KBM-7 (cell line): ENCODE measurements around the gene SENP5.
A peak's percentile ranks its signal among the peaks of the same experiment; 100 is the strongest.
"Not testable (repeated sequence)": the region's sequence is repeated elsewhere in the genome, so short reads cannot be mapped to it uniquely, and the experiment has no call there.

Source experiments
- DNase-seq: peaks from one replicate; pipeline ENCODE4 v3.0.0-alpha.2; 2015
- in situ Hi-C: fragments of 300-500 bp; cut with MboI; formaldehyde crosslinking; loops from 2 replicates; pipeline ENCODE4 v1.14.3; 2020; ENCODE audit warnings: low sequenced_read_pairs, low pct_unique_long_range_greater_than_20kb, mixed read lengths

The SENP5 gene

DNA sequence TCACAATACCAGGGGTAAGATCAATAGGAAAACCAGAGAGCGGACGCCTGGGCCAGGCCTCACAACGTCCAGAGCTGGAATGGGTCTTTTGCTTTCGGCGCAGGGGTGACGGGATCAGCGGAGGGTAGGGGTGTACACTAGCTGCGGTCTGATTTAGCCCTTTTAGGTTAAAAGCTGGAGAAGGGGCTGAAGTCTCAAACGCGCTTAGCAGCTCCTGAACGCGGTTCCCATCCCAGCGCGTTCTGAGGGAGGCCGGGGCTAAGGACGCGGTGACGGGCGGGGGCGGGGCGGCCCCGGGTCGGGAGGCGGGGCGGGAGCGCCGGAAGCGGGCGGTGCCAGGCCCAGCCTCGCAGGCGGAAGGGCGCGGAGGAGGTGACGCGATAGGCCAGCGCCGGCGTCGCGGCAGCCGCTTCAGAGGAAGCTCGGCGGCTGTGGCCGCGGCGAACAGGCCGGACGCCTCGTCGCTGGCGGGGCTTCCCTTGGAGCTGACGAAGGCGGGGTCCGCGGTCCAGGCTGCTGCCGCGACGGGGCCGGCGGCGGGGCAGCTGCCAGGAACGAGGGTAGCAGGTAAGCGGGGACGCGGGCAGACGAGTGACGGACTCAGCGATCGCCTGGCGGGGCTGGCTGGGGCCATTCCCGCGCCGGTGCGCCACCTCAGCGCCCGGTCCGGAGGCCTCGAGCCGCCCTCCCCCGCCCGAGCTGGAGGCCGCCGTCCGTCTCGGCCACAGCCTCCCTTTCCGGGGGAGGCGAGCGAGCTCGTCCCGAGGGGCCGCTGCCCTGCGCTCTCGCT, at the start of gene SENP5:
SENP5 (plus strand) TSS at position 414 of the 790 bp plus-strand sequence. CDS start 17,262 bp downstream, outside the sequence.
- in situ Hi-C loops = no loop called here
- DNase-seq = peak; percentile 79

GRCh38 chr3:196821806-196822355, 45.8 kb upstream of the SENP5 start:
- no peak for DNase-seq
- in situ Hi-C loops = no loop called here

DNA sequence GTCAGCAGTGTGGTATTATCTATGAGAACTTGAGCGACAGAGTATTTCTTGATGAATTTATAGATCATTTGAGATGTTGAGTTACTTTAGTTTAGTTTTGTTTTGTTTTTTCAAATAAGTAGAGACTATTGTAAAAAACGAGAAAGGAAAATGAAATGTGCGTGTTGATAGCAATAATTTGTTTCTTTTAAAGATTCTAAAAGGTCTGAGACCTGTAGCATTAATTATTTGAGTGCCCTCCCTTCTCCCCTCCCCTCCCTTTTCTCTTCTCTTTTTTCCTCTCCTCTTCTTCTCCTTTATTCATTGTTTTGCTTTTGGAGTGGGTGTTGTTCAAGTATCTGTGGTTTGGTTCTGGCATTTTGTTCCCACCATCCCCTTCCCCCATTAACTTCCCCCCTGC, 38.1 kb upstream of the SENP5 start:
- DNase-seq, in situ Hi-C loops: not testable (repeated sequence)

DNA sequence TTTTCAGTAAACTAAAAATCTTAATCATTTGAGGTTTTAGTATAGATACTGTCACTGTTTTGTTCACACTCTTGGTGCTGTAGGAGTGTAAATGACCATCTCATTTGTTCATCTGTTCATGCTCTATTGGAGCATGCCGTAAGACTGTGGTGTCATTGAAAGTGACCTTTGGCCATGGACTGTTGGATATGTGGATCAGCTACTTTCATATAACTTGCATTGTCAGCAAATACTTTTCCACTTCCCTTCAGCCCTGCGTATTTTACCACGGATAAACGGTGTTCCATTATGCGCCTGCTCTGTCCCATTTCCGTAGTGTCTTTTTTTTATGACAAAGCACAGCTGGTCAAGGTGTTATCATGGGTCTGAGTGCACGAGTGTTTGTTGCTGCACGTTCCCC, 32.6 kb upstream of the SENP5 start:
- no peak for DNase-seq
- in situ Hi-C loops = no loop called here

DNA sequence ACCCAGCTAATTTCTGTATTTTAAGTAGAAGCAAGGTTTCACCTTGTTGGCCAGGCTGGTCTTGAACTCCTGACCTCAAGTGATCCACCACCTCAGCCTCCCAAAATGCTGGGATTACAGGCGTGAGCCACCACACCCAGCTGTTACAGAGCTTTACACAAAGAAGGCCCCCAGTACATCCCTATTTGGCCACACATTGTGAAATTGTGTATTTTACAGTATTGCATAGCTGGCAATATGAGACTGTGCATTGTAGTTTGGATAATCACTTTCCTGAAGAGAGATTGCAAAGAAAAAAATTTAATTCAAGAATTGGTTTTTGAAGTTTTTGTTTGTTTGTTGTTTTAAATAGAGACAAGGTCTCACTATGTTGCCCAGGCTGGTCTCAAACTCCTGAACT, 31.1 kb upstream of the SENP5 start:
- DNase-seq, in situ Hi-C loops: not testable (repeated sequence)

- DNase-seq = peak; percentile 72
- in situ Hi-C loops = no loop called here
Measured at GRCh38 chr3:196837819-196838420, 29.8 kb upstream of the SENP5 start.

- DNase-seq, in situ Hi-C loops: not testable (repeated sequence)
Measured at GRCh38 chr3:196839351-196839750, 28.4 kb upstream of the SENP5 start.

GRCh38 chr3:196842567-196843434, 24.9 kb upstream of the SENP5 start:
- in situ Hi-C loops = no loop called here
- DNase-seq = peak; percentile 69

- no peak for DNase-seq
- in situ Hi-C loops = no loop called here
Measured at GRCh38 chr3:196843435-196844110, 24.1 kb upstream of the SENP5 start.

DNA sequence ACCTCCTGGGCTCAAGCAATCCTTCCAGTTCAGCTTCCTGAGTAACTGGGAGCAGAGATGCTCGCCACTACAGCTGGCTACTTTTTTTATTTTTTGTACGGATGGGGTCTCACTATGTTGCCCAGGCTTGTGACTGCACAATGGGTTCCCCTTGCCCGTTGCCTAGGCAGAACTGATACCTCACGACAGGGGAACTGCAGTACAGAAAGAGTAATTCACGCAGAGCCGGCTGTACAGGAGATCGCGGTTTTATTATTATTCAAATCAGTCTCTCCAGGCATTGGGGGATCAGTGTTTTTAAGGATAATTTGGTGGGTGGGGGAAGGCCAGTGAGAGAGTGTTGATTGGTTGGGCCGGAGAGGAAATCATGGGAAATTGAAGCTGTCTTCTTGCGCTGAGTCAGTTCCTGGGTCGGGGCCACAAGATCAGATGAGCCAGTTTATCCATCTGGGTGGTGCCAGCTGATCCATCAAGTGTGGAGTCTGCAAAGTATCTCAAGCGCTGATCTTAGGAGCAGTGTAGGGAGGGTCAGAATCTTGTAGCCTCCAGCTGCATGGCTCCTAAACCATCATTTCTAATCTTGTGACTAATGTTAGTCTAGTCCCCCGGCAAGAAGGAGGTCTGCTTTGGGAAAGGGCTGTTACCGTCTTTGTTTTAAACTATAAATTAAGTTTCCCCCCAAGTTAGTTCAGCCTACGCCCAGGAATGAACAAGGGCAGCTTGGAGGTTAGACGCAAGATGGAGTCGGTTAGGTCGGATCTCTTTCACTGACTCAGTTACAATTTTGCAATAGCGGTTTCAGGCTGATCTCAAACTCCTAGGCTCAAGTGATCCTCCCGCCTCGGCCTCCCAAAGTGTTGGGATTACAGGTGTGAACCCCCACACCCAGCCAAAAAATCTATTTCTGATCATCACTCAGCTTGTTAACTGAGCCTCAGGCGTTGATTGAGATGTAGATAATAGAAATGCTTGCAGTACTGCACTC, 23.2 kb upstream of the SENP5 start:
- in situ Hi-C loops, DNase-seq: not testable (repeated sequence)

DNA sequence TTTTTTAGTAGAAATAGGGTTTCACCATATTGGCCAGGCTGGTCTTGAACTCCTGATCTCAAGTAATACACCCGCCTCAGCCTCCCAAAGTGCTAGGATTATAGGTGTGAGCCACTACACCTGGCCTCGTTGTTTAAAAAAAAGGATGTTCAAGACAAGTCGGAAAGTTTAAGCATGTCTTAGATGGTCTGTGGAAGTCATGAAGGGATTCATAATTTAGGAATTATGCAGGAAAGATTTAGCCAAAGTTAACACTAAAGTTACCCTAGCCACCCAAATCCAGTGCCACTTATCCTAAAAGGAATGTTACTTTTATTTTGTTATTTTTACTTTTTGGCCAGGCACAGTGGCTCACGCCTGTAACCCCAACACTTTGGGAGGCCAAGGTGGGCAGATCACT, 19.3 kb upstream of the SENP5 start:
- in situ Hi-C loops, DNase-seq: not testable (repeated sequence)

DNA sequence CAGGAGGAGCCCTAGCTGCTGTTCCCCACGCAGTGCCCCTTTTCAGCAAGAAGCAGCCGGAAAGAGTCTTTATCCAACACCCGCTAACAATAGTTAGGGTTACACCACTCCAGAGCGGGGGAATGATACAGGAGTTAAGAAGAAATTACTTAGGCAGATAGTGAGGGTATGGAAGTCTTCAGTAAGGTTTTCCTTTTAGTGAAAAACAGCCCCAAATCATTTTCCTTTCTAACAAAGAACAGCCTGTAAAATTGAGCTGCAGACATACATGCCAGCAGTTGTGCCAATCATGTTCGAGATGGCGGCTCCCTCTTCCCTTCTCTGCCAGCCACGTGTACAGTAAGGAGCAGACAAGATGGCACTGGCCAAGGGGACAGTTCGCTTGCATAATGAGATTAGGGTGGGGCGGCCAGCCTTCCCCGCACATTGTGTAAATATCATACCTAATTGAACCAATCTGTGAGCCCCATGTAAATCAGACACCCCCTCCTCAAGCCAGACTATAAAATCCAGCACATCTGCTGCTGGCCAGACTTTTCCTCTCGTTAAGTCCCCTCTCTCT, 18.5 kb upstream of the SENP5 start:
- in situ Hi-C loops = no loop called here

DNA sequence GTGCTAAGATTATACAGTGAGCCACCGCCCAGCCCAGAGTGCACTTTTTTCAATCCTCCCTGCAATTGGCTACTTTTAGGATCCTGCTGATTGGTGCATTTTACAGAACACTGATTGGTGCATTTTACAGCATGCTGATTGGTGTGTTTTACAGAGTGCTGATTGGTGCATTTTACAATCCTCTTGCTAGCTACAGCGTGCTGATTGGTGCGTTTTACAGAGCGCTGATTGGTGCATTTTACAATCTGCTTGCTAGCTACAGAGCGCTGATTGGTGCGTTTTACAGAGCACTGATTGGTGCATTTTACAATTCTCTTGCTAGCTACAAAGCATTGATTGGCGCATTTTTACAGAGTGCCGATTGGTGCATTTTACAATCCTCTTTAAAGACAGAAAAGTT, 4.7 kb upstream of the SENP5 start:
- in situ Hi-C loops, DNase-seq: not testable (repeated sequence)

More for the DNA sequence above, 18.5 kb upstream of the SENP5 start:
- no peak for DNase-seq

- no peak for DNase-seq
- in situ Hi-C loops = no loop called here
Measured at GRCh38 chr3:196867155-196867506, 589 bp upstream of the SENP5 start.

DNA sequence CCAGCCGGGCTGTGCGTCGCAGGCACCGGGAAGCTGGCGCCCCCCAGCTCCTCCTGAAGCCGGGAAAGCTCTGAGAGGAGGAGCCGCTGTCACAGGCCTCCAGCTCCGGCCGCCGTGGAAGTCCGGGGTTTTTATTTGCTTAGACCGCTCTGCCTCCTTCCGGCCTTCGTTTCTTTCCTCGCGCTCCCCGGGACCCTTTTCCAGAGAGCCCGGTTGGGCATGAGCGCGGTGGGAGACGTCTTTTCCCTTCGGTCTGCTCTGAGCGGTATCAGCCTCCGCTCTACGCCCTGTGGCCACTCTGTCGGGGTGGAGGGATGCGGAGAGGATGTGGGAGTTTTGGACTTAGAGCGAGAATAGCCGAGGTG, 559 bp downstream of the SENP5 start:
- in situ Hi-C loops = no loop called here
- DNase-seq = peak; percentile 54

DNA sequence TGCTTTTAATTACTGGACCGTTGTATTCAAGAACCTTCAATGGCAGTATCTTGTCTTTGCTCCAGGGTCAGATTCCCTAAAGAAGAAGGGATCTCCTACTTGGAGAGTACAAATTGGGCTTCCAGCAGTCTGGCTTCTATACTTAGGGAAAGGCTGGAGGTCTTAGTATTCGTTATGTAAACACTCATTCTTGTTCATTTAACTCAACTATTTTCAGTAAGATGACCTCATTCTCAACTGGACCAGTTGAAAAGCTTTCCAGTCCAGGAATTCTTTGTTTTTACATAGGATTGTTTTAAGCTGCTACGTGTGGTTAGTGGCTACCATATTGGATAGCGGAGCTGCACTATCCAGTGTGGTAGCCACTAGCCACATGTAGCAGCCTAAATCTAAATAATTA, 4.6 kb downstream of the SENP5 start:
- in situ Hi-C loops = no loop called here

GRCh38 chr3:196874511-196875094, 6.9 kb downstream of the SENP5 start:
- in situ Hi-C loops, DNase-seq: not testable (repeated sequence)

More for the DNA sequence above, 4.6 kb downstream of the SENP5 start:
- no peak for DNase-seq
